ENCODE results near the gene ADRB1.

ADRB1 gene

DNA sequence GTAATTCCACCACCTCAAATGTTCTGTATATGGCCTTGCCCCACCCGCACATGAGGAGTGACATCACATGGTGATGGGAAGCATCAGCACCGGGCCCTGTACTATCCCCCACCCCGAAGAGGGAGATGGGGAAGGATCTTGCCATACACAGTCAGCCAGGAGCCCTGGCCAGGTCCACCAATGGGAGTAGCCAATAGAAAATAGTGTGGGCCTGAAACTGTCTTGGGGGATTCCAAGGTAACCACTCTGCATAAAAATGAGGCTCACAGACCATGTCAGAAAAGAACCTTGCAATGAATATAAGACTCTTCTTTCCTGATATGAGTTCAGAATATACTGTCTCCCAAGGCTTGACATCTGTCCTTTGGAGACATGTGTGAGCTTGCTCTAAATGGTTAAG lies 51.1 kb downstream of the ADRB1 start:
- no peak for DNase-seq (ENCODE audit: low spot score)

- DNase-seq (ENCODE audit: low spot score), result no peak
These were observed 52.1 kb downstream of the ADRB1 start for GRCh38 chr10:114095559-114096337.
